ENCODE measurements around the gene ABCC4. TPM values are rescaled to one million over a fixed set of nuclear protein-coding genes. Genes with fewer than 3 reads are reported as not detected.

Gene ABCC4
- polyA plus RNA-seq, 1 donor from 2014 or later, result 2.4 TPM

DNA sequence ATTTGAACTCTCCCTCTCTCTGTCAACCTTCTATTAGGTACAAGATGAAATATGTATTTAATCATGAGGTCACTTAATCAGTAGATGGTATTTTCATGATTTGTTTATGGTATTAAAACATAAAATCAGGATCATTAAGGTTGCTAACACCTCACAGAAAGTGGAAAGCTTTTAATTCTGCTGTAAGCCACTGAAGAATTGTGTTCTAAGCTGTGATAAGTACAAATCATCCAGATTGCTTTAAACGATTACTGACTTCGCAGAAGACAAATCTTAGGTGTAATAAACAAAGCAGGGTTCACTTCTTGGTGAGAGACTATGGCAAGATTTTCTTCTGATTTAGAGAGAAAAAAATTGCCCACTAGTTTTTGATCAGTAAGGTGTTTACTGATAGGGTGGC is 214.5 kb downstream of the ABCC4 start:
- Histone ChIP-seq H3K9ac (ENCODE audit: low read length) (no peak overlapping the region), H3K36me3 (ENCODE audit: insufficient read depth, low read length) (no peaks in the 10 kb centered on the region), H3F3A (ENCODE audit: insufficient read depth, low read length, poor library complexity, severe bottlenecking) (no peaks in the 10 kb centered on the region), H3K27me3 (ENCODE audit: insufficient read depth, low read depth, low read length) (no peaks in the 10 kb centered on the region), H3K27ac (ENCODE audit: low read length) (no peak overlapping the region), H3K9me3 (ENCODE audit: low read length) (no peaks in the 10 kb centered on the region), H3K9me2 (ENCODE audit: insufficient read depth, low read length) (no peaks in the 10 kb centered on the region), H3K4me2 (ENCODE audit: low read length) (no peak overlapping the region), H2AFZ (ENCODE audit: low read depth, low read length) (no peak overlapping the region), H4K20me1 (ENCODE audit: insufficient read depth) (no peaks in the 10 kb centered on the region), H3K79me2 (replicated peaks; ENCODE audit: insufficient read depth, low read length) (no peaks in the 10 kb centered on the region), H3K4me3 (ENCODE audit: low read length) (no peak overlapping the region)
- TF ChIP-seq TAF1 (IDR thresholded peaks at IDR 0.05; ENCODE audit: low read depth), result no peak
- TF ChIP-seq, protein P1, sequence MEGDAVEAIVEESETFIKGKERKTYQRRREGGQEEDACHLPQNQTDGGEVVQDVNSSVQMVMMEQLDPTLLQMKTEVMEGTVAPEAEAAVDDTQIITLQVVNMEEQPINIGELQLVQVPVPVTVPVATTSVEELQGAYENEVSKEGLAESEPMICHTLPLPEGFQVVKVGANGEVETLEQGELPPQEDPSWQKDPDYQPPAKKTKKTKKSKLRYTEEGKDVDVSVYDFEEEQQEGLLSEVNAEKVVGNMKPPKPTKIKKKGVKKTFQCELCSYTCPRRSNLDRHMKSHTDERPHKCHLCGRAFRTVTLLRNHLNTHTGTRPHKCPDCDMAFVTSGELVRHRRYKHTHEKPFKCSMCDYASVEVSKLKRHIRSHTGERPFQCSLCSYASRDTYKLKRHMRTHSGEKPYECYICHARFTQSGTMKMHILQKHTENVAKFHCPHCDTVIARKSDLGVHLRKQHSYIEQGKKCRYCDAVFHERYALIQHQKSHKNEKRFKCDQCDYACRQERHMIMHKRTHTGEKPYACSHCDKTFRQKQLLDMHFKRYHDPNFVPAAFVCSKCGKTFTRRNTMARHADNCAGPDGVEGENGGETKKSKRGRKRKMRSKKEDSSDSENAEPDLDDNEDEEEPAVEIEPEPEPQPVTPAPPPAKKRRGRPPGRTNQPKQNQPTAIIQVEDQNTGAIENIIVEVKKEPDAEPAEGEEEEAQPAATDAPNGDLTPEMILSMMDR (IDR thresholded peaks at IDR 0.05; ENCODE audit: poor library complexity, severe bottlenecking), result no peak
- TF ChIP-seq RAD21 (conservative IDR thresholded peaks at IDR 0.05), result no peak
- no peak for TF ChIP-seq MXI1 (conservative IDR thresholded peaks at IDR 0.05; ENCODE audit: poor library complexity, severe bottlenecking)
- TF ChIP-seq SMC3 (conservative IDR thresholded peaks at IDR 0.05; ENCODE audit: poor library complexity), result no peak
- no peak for TF ChIP-seq EZH2 (IDR thresholded peaks at IDR 0.05; ENCODE audit: borderline replicate concordance, insufficient read depth, low read length, poor library complexity, severe bottlenecking)
- TF ChIP-seq POLR2AphosphoS5 (IDR thresholded peaks at IDR 0.05), result no peak
- no peak for TF ChIP-seq EP300 (conservative IDR thresholded peaks at IDR 0.05; ENCODE audit: poor library complexity, severe bottlenecking)
- TF ChIP-seq, protein P2, sequence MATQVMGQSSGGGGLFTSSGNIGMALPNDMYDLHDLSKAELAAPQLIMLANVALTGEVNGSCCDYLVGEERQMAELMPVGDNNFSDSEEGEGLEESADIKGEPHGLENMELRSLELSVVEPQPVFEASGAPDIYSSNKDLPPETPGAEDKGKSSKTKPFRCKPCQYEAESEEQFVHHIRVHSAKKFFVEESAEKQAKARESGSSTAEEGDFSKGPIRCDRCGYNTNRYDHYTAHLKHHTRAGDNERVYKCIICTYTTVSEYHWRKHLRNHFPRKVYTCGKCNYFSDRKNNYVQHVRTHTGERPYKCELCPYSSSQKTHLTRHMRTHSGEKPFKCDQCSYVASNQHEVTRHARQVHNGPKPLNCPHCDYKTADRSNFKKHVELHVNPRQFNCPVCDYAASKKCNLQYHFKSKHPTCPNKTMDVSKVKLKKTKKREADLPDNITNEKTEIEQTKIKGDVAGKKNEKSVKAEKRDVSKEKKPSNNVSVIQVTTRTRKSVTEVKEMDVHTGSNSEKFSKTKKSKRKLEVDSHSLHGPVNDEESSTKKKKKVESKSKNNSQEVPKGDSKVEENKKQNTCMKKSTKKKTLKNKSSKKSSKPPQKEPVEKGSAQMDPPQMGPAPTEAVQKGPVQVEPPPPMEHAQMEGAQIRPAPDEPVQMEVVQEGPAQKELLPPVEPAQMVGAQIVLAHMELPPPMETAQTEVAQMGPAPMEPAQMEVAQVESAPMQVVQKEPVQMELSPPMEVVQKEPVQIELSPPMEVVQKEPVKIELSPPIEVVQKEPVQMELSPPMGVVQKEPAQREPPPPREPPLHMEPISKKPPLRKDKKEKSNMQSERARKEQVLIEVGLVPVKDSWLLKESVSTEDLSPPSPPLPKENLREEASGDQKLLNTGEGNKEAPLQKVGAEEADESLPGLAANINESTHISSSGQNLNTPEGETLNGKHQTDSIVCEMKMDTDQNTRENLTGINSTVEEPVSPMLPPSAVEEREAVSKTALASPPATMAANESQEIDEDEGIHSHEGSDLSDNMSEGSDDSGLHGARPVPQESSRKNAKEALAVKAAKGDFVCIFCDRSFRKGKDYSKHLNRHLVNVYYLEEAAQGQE (IDR thresholded peaks at IDR 0.05; ENCODE audit: borderline replicate concordance), result no peak

DNA sequence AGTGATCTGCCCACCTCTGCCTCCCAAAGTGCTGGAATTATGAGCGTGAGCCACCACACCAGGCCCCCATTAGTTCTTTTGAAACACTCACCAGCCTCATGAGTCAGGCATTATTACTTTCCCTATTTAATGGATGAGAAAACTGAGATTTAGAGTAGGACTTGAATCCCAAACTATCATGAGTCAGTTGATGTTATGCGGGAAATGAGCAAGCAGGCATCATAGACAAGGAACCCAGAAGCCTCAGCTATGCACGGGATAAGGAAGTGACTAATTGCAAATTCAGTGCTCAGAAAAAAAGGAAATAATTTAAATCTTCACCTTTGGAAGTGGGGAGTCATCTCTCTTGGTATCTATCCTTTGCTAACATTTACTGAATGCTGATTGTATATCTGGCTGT is 217.5 kb downstream of the ABCC4 start:
- Histone ChIP-seq H3K9me2 (ENCODE audit: insufficient read depth, low read length) (no peaks in the 10 kb centered on the region), H3K9me3 (ENCODE audit: low read length) (no peaks in the 10 kb centered on the region), H3K36me3 (ENCODE audit: insufficient read depth, low read length) (no peaks in the 10 kb centered on the region), H2AFZ (ENCODE audit: low read depth, low read length) (no peak overlapping the region), H3F3A (ENCODE audit: insufficient read depth, low read length, poor library complexity, severe bottlenecking) (no peaks in the 10 kb centered on the region), H3K27ac (ENCODE audit: low read length) (no peak overlapping the region), H3K4me2 (ENCODE audit: low read length) (no peak overlapping the region), H3K27me3 (ENCODE audit: insufficient read depth, low read depth, low read length) (no peaks in the 10 kb centered on the region), H3K4me3 (ENCODE audit: low read length) (no peak overlapping the region), H3K79me2 (replicated peaks; ENCODE audit: insufficient read depth, low read length) (no peaks in the 10 kb centered on the region), H4K20me1 (ENCODE audit: insufficient read depth) (no peaks in the 10 kb centered on the region), H3K9ac (ENCODE audit: low read length) (no peak overlapping the region)
- TF ChIP-seq EP300 (conservative IDR thresholded peaks at IDR 0.05; ENCODE audit: poor library complexity, severe bottlenecking), result no peak
- no peak for TF ChIP-seq POLR2AphosphoS5 (IDR thresholded peaks at IDR 0.05)
- TF ChIP-seq, protein P1 (IDR thresholded peaks at IDR 0.05; ENCODE audit: poor library complexity, severe bottlenecking), result no peak
- no peak for TF ChIP-seq RAD21 (conservative IDR thresholded peaks at IDR 0.05)
- TF ChIP-seq SMC3 (conservative IDR thresholded peaks at IDR 0.05; ENCODE audit: poor library complexity), result no peak

Measured in neural cell (in vitro differentiated cells).